RWPE2 (cell line): ENCODE measurements around the gene SNX4.

Experiments
- ATAC-seq: fragments of 200-7000 bp; cut with Tn5 transposase; 3 replicates; pipeline ENCODE4 v1.9.1; 2021; ENCODE audit warnings: low read depth
- DNase-seq: peaks from one replicate; pipeline ENCODE4 v3.0.0-alpha.2; 2020; ENCODE audit warnings: low spot score
- H3K27ac ChIP-seq: fragments of 450-650 bp; 2 replicates; pipeline ENCODE4 v1.5.1; 2017; ENCODE audit warnings: mild to moderate bottlenecking; ENCODE audit not compliant: poor library complexity, severe bottlenecking
- H3K27me3 ChIP-seq: fragments of 250-450 bp; sonication (Bioruptor Pico); 2 replicates; pipeline ENCODE4 v1.5.1; 2021; ENCODE audit warnings: mild to moderate bottlenecking, moderate library complexity; ENCODE audit not compliant: insufficient read depth, poor library complexity, severe bottlenecking
- H3K36me3 ChIP-seq: fragments of 250-450 bp; sonication (Bioruptor Pico); 2 replicates; pipeline ENCODE4 v1.5.1; 2020; ENCODE audit warnings: low read depth, mild to moderate bottlenecking, moderate library complexity
- H3K4me1 ChIP-seq: fragments of 250-450 bp; sonication (Bioruptor Pico); 2 replicates; pipeline ENCODE4 v1.5.1; 2021; ENCODE audit warnings: mild to moderate bottlenecking, moderate library complexity; ENCODE audit not compliant: insufficient read depth, poor library complexity, severe bottlenecking
- H3K4me3 ChIP-seq: fragments of 250-450 bp; sonication (Bioruptor Pico); 2 replicates; pipeline ENCODE4 v1.5.1; 2021; ENCODE audit warnings: mild to moderate bottlenecking, moderate library complexity; ENCODE audit not compliant: severe bottlenecking
- H3K9me3 ChIP-seq: fragments of 250-450 bp; sonication (Bioruptor Pico); 2 replicates; pipeline ENCODE4 v1.5.1; 2021; ENCODE audit warnings: mild to moderate bottlenecking, moderate library complexity; ENCODE audit not compliant: severe bottlenecking
- TF ChIP-seq, protein P1 (sequence below): fragments of 450-650 bp; IDR thresholded peaks from one replicate; pipeline ENCODE4 v1.5.1; 2017; ENCODE audit warnings: mild to moderate bottlenecking, moderate library complexity; ENCODE audit not compliant: poor library complexity, severe bottlenecking

Gene SNX4

GRCh38 chr3:125480656-125481374, 39.2 kb downstream of the SNX4 start:
- no peak for DNase-seq
- Histone ChIP-seq H3K36me3 (peaks cover 25% of the 10 kb centered on the region), H3K27ac (no peak overlapping the region), H3K9me3 (no peaks in the 10 kb centered on the region), H3K4me1 (no peaks in the 10 kb centered on the region), H3K4me3 (no peak overlapping the region), H3K27me3 (no peaks in the 10 kb centered on the region)
- peak; percentile 74 for ATAC-seq
- TF ChIP-seq, protein P1, sequence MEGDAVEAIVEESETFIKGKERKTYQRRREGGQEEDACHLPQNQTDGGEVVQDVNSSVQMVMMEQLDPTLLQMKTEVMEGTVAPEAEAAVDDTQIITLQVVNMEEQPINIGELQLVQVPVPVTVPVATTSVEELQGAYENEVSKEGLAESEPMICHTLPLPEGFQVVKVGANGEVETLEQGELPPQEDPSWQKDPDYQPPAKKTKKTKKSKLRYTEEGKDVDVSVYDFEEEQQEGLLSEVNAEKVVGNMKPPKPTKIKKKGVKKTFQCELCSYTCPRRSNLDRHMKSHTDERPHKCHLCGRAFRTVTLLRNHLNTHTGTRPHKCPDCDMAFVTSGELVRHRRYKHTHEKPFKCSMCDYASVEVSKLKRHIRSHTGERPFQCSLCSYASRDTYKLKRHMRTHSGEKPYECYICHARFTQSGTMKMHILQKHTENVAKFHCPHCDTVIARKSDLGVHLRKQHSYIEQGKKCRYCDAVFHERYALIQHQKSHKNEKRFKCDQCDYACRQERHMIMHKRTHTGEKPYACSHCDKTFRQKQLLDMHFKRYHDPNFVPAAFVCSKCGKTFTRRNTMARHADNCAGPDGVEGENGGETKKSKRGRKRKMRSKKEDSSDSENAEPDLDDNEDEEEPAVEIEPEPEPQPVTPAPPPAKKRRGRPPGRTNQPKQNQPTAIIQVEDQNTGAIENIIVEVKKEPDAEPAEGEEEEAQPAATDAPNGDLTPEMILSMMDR: no peak

- no peak for DNase-seq
- Histone ChIP-seq H3K4me1 (no peaks in the 10 kb centered on the region), H3K4me3 (no peak overlapping the region), H3K27me3 (no peaks in the 10 kb centered on the region), H3K36me3 (peaks cover 41% of the 10 kb centered on the region), H3K9me3 (no peaks in the 10 kb centered on the region), H3K27ac (no peak overlapping the region)
- no peak for ATAC-seq
- TF ChIP-seq, protein P1: no peak
Measured at GRCh38 chr3:125479091-125479490, 40.9 kb downstream of the SNX4 start.

DNA sequence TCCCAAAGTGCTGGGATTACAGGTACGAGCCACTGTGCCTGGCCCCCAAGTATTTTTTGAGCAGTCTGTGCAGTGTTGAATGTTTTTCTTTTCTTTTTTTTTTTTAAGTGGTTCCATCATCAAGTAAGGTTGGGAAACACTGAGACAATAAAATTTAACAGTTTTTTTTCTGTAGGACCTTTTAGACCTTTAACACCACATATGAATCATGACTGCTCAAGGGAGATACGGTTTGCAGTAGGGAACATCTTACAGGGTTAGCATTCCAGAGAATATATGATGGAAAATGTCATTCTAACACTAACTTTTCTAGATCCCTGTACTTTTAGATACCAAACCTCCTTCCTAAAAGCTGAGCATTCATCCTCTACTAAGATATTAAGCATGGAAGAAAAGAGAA, 41.7 kb downstream of the SNX4 start:
- TF ChIP-seq, protein P1: no peak
- Histone ChIP-seq H3K36me3 (peaks cover 41% of the 10 kb centered on the region), H3K4me1 (no peaks in the 10 kb centered on the region), H3K27ac (no peak overlapping the region), H3K9me3 (no peaks in the 10 kb centered on the region), H3K27me3 (no peaks in the 10 kb centered on the region), H3K4me3 (no peak overlapping the region)
- ATAC-seq (no peak), DNase-seq (no peak)

- Histone ChIP-seq H3K27me3 (no peaks in the 10 kb centered on the region), H3K27ac (no peak overlapping the region), H3K36me3 (peaks cover 41% of the 10 kb centered on the region), H3K9me3 (no peaks in the 10 kb centered on the region), H3K4me3 (no peak overlapping the region), H3K4me1 (no peaks in the 10 kb centered on the region)
- TF ChIP-seq, protein P1: no peak
- DNase-seq (no peak), ATAC-seq (no peak)
Measured at GRCh38 chr3:125477701-125478100, 42.3 kb downstream of the SNX4 start.

GRCh38 chr3:125470671-125471070, 49.3 kb downstream of the SNX4 start:
- no peak overlapping the region for H3K27ac ChIP-seq
- H3K27me3 ChIP-seq: no peaks in the 10 kb centered on the region
- no peaks in the 10 kb centered on the region for H3K9me3 ChIP-seq
- TF ChIP-seq, protein P1: no peak
- H3K4me1 ChIP-seq: no peaks in the 10 kb centered on the region
- no peak overlapping the region for H3K4me3 ChIP-seq
- DNase-seq: no peak
- no peak for ATAC-seq
- H3K36me3 ChIP-seq: peaks cover 61% of the 10 kb centered on the region
